ENCODE results near the gene OR4F15.
"Not testable (repeated sequence)": the region's sequence is repeated elsewhere in the genome, so short reads cannot be mapped to it uniquely, and the experiment has no call there.

OR4F15 gene

GRCh38 chr15:101781928-101782327, 30.1 kb upstream of the OR4F15 start:
- no peaks in the 10 kb centered on the region for H3K4me1 ChIP-seq (ENCODE audit: control insufficient read depth, insufficient read depth, low read length, poor library complexity, severe bottlenecking)
- no peaks in the 10 kb centered on the region for H3K36me3 ChIP-seq (ENCODE audit: control insufficient read depth, insufficient read depth, low read length)
- no peaks in the 10 kb centered on the region for H3K27me3 ChIP-seq (replicated peaks; ENCODE audit: control insufficient read depth, insufficient read depth, low read length, poor library complexity, severe bottlenecking)
- H3K9me3 ChIP-seq (ENCODE audit: control insufficient read depth, low read length): no peaks in the 10 kb centered on the region
- no peak for DNase-seq
- no peak overlapping the region for H3K27ac ChIP-seq (ENCODE audit: insufficient read depth, low read length, poor library complexity, severe bottlenecking)
- H3K4me3 ChIP-seq (ENCODE audit: insufficient read depth, low read depth, low read length, poor library complexity, severe bottlenecking): no peak overlapping the region

DNA sequence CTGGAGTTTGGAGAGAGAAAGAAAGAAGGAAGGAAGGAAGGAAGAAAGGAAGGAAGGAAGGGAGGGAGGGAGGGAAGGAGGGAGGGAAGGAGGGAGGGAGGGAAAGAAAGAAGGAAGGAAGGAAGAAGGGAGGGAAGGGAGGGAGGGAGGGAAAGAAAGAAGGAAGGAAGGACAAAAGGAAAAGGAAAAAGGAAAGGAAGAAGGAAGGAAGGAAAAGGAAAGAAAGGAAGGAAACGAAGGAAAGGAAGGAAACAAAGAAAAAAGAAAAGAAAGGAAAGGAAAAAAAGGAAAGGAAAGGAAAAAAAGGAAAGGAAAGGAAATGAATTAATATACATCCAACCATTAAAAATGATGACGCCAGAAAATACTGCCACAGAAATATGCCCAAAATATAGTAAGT, 27.4 kb upstream of the OR4F15 start:
- H3K27ac ChIP-seq (ENCODE audit: insufficient read depth, low read length, poor library complexity, severe bottlenecking): no peak overlapping the region
- H3K27me3 ChIP-seq (replicated peaks; ENCODE audit: control insufficient read depth, insufficient read depth, low read length, poor library complexity, severe bottlenecking): no peaks in the 10 kb centered on the region
- no peaks in the 10 kb centered on the region for H3K4me1 ChIP-seq (ENCODE audit: control insufficient read depth, insufficient read depth, low read length, poor library complexity, severe bottlenecking)
- no peaks in the 10 kb centered on the region for H3K9me3 ChIP-seq (ENCODE audit: control insufficient read depth, low read length)
- no peaks in the 10 kb centered on the region for H3K36me3 ChIP-seq (ENCODE audit: control insufficient read depth, insufficient read depth, low read length)
- H3K4me3 ChIP-seq (ENCODE audit: insufficient read depth, low read depth, low read length, poor library complexity, severe bottlenecking): no peak overlapping the region
- DNase-seq: no peak

- not testable (repeated sequence) for H3K4me3 ChIP-seq (ENCODE audit: insufficient read depth, low read depth, low read length, poor library complexity, severe bottlenecking); H3K9me3 ChIP-seq (ENCODE audit: control insufficient read depth, low read length); H3K4me1 ChIP-seq (ENCODE audit: control insufficient read depth, insufficient read depth, low read length, poor library complexity, severe bottlenecking); H3K36me3 ChIP-seq (ENCODE audit: control insufficient read depth, insufficient read depth, low read length); DNase-seq; H3K27ac ChIP-seq (ENCODE audit: insufficient read depth, low read length, poor library complexity, severe bottlenecking); H3K27me3 ChIP-seq (replicated peaks; ENCODE audit: control insufficient read depth, insufficient read depth, low read length, poor library complexity, severe bottlenecking)
Observed at GRCh38 chr15:101786422-101786821, 25.6 kb upstream of the OR4F15 start.

DNA sequence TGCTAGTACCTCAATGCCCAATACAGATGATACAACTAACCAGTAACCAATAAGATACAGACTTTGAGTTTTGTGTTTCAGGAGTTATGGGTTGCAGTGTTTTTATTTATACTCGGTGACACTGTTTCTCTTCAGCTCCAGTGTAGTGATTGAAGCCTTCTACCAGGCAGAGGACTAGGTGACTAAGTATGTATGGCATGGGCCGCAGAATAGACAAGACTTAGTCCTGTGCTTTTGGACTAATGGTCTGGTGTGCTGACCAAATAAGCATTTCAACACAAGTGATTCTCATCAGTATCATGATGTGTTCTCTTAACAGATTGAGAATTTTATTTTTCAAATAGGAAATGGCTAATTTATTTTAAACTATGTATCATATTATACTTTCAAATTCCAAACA, 24.0 kb upstream of the OR4F15 start:
- H3K9me3 ChIP-seq (ENCODE audit: control insufficient read depth, low read length); H3K27ac ChIP-seq (ENCODE audit: insufficient read depth, low read length, poor library complexity, severe bottlenecking); H3K4me3 ChIP-seq (ENCODE audit: insufficient read depth, low read depth, low read length, poor library complexity, severe bottlenecking); DNase-seq; H3K27me3 ChIP-seq (replicated peaks; ENCODE audit: control insufficient read depth, insufficient read depth, low read length, poor library complexity, severe bottlenecking); H3K4me1 ChIP-seq (ENCODE audit: control insufficient read depth, insufficient read depth, low read length, poor library complexity, severe bottlenecking); H3K36me3 ChIP-seq (ENCODE audit: control insufficient read depth, insufficient read depth, low read length): not testable (repeated sequence)

- not testable (repeated sequence) for DNase-seq; H3K27ac ChIP-seq (ENCODE audit: insufficient read depth, low read length, poor library complexity, severe bottlenecking); H3K27me3 ChIP-seq (replicated peaks; ENCODE audit: control insufficient read depth, insufficient read depth, low read length, poor library complexity, severe bottlenecking); H3K36me3 ChIP-seq (ENCODE audit: control insufficient read depth, insufficient read depth, low read length); H3K9me3 ChIP-seq (ENCODE audit: control insufficient read depth, low read length); H3K4me3 ChIP-seq (ENCODE audit: insufficient read depth, low read depth, low read length, poor library complexity, severe bottlenecking); H3K4me1 ChIP-seq (ENCODE audit: control insufficient read depth, insufficient read depth, low read length, poor library complexity, severe bottlenecking)
Observed at GRCh38 chr15:101788503-101789269, 23.3 kb upstream of the OR4F15 start.

DNA sequence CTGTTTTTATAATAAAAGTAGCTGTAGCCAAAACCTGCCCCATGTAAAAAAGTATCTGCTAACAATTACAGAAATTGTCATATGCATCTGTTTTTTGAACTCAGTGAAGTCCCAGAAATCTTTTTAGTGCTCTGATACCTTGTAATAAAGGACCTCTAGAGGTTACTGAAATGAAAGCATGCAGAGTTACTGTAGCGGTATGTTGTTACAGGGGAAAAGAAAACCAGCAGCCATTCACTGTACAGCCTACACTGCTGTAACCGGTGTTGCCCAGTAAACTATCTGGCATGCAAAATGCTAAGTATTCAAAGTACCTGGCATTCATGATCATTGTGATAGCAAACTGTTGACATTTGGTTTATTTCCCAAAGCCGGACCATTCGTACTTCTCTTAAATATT, 21.3 kb upstream of the OR4F15 start:
- H3K9me3 ChIP-seq (ENCODE audit: control insufficient read depth, low read length); H3K27me3 ChIP-seq (replicated peaks; ENCODE audit: control insufficient read depth, insufficient read depth, low read length, poor library complexity, severe bottlenecking); DNase-seq; H3K4me1 ChIP-seq (ENCODE audit: control insufficient read depth, insufficient read depth, low read length, poor library complexity, severe bottlenecking); H3K27ac ChIP-seq (ENCODE audit: insufficient read depth, low read length, poor library complexity, severe bottlenecking); H3K4me3 ChIP-seq (ENCODE audit: insufficient read depth, low read depth, low read length, poor library complexity, severe bottlenecking); H3K36me3 ChIP-seq (ENCODE audit: control insufficient read depth, insufficient read depth, low read length): not testable (repeated sequence)

- H3K36me3 ChIP-seq (ENCODE audit: control insufficient read depth, insufficient read depth, low read length); H3K27me3 ChIP-seq (replicated peaks; ENCODE audit: control insufficient read depth, insufficient read depth, low read length, poor library complexity, severe bottlenecking); DNase-seq; H3K4me3 ChIP-seq (ENCODE audit: insufficient read depth, low read depth, low read length, poor library complexity, severe bottlenecking); H3K27ac ChIP-seq (ENCODE audit: insufficient read depth, low read length, poor library complexity, severe bottlenecking); H3K9me3 ChIP-seq (ENCODE audit: control insufficient read depth, low read length); H3K4me1 ChIP-seq (ENCODE audit: control insufficient read depth, insufficient read depth, low read length, poor library complexity, severe bottlenecking): not testable (repeated sequence)
Observed at GRCh38 chr15:101793981-101794380, 18.0 kb upstream of the OR4F15 start.

GRCh38 chr15:101795455-101795854, 16.5 kb upstream of the OR4F15 start:
- Histone ChIP-seq H3K4me3 (ENCODE audit: insufficient read depth, low read depth, low read length, poor library complexity, severe bottlenecking) (no peak overlapping the region), H3K27ac (ENCODE audit: insufficient read depth, low read length, poor library complexity, severe bottlenecking) (no peak overlapping the region), H3K27me3 (replicated peaks; ENCODE audit: control insufficient read depth, insufficient read depth, low read length, poor library complexity, severe bottlenecking) (no peaks in the 10 kb centered on the region), H3K36me3 (ENCODE audit: control insufficient read depth, insufficient read depth, low read length) (no peaks in the 10 kb centered on the region), H3K4me1 (ENCODE audit: control insufficient read depth, insufficient read depth, low read length, poor library complexity, severe bottlenecking) (no peaks in the 10 kb centered on the region), H3K9me3 (ENCODE audit: control insufficient read depth, low read length) (no peaks in the 10 kb centered on the region)
- DNase-seq: no peak

DNA sequence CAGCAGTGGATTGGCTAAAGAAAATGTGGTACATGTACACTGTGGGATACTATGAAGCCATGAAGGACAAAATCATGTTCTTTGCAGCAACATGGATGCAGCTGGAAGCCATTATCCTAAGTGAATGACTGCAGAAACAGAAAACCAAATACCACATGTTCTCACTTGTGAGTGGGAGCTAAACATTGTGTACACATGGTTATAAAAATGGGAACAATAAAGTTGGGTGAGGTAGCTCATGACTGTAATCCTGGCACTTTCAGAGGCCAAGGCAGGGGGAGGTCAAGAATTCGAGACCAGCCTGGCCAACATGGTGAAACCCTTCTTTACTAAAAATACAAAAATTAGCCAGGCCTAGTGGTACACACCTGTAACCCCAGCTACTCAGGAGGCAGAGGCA, 12.3 kb upstream of the OR4F15 start:
- DNase-seq: no peak
- H3K27me3 ChIP-seq (replicated peaks; ENCODE audit: control insufficient read depth, insufficient read depth, low read length, poor library complexity, severe bottlenecking): no peaks in the 10 kb centered on the region
- H3K27ac ChIP-seq (ENCODE audit: insufficient read depth, low read length, poor library complexity, severe bottlenecking): no peak overlapping the region
- H3K4me3 ChIP-seq (ENCODE audit: insufficient read depth, low read depth, low read length, poor library complexity, severe bottlenecking): no peak overlapping the region
- no peaks in the 10 kb centered on the region for H3K4me1 ChIP-seq (ENCODE audit: control insufficient read depth, insufficient read depth, low read length, poor library complexity, severe bottlenecking)
- H3K36me3 ChIP-seq (ENCODE audit: control insufficient read depth, insufficient read depth, low read length): no peaks in the 10 kb centered on the region
- no peaks in the 10 kb centered on the region for H3K9me3 ChIP-seq (ENCODE audit: control insufficient read depth, low read length)

DNA sequence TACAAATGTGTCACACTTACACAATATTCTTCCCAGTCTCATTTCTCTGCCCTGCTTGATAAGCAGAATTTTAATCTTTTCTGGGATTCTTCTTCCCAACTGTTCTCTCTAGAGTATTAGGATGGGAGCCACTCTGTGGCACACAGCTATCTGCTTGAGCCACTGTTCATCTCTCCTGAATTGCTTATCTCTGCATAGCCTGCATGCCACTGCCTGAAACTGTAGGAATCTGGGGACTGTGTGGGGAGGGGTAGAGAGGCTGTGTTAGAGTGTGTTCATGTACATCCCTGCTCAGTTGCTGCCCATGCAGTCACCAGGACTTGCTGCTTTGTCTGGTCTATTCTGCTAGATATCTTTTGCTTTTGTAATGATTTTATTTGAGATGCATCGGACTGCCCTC, 11.0 kb upstream of the OR4F15 start:
- Histone ChIP-seq H3K27me3 (replicated peaks; ENCODE audit: control insufficient read depth, insufficient read depth, low read length, poor library complexity, severe bottlenecking) (no peaks in the 10 kb centered on the region), H3K4me1 (ENCODE audit: control insufficient read depth, insufficient read depth, low read length, poor library complexity, severe bottlenecking) (no peaks in the 10 kb centered on the region), H3K27ac (ENCODE audit: insufficient read depth, low read length, poor library complexity, severe bottlenecking) (no peak overlapping the region), H3K36me3 (ENCODE audit: control insufficient read depth, insufficient read depth, low read length) (no peaks in the 10 kb centered on the region), H3K9me3 (ENCODE audit: control insufficient read depth, low read length) (no peaks in the 10 kb centered on the region), H3K4me3 (ENCODE audit: insufficient read depth, low read depth, low read length, poor library complexity, severe bottlenecking) (no peak overlapping the region)
- DNase-seq: no peak

Measured in effector memory CD4-positive, alpha-beta T cell (primary cell).